HEK293T (cell line): ENCODE results near the gene LMX1B.

Source experiments
- CTCF ChIA-PET: fragments of 350-600 bp; formaldehyde crosslinking; extraction: SDS; loops from one replicate; lab custom pipeline; 2021; ENCODE audit warnings: antibody characterized with exemption, inconsistent platforms; lab: Yijun Ruan, JAX
- POLR2A ChIA-PET: fragments of 350-600 bp; formaldehyde crosslinking; extraction: SDS; loops from one replicate; lab custom pipeline; 2020; ENCODE audit warnings: antibody characterized with exemption, inconsistent platforms; lab: Yijun Ruan, JAX
- DNase-seq: peaks from one replicate; pipeline ENCODE4 v3.0.0; 2012; ENCODE audit warnings: mixed read lengths; ENCODE audit errors: extremely low spot score
- ARNT ChIP-seq: fragments of 450-650 bp; IDR thresholded peaks from 2 replicates; pipeline ENCODE4 v1.6.1; 2017; ENCODE audit warnings: mild to moderate bottlenecking
- BHLHE40 ChIP-seq: fragments of 450-650 bp; IDR thresholded peaks from 2 replicates; pipeline ENCODE4 v1.6.1; 2016; ENCODE audit warnings: mild to moderate bottlenecking, moderate library complexity, borderline replicate concordance
- CTBP1 ChIP-seq: fragments of 450-650 bp; IDR thresholded peaks from 2 replicates; pipeline ENCODE4 v1.6.1; 2016; ENCODE audit warnings: borderline replicate concordance
- ELF4 ChIP-seq: fragments of 450-650 bp; IDR thresholded peaks from 2 replicates; pipeline ENCODE4 v1.6.1; 2017; ENCODE audit warnings: antibody characterized with exemption
- FOXA1 ChIP-seq: fragments of 450-650 bp; IDR thresholded peaks from 2 replicates; pipeline ENCODE4 v1.6.1; 2016; ENCODE audit warnings: mild to moderate bottlenecking
- FOXK2 ChIP-seq: fragments of 450-650 bp; IDR thresholded peaks from 2 replicates; pipeline ENCODE4 v1.6.1; 2016; ENCODE audit warnings: mild to moderate bottlenecking
- FOXM1 ChIP-seq: fragments of 450-650 bp; IDR thresholded peaks from 2 replicates; pipeline ENCODE4 v1.6.1; 2017; ENCODE audit warnings: mild to moderate bottlenecking, borderline replicate concordance
- HDGF ChIP-seq: fragments of 450-650 bp; IDR thresholded peaks from 2 replicates; pipeline ENCODE4 v1.6.1; 2017; ENCODE audit warnings: antibody characterized with exemption, borderline replicate concordance
- L3MBTL2 ChIP-seq: fragments of 450-650 bp; conservative IDR thresholded peaks from 2 replicates; pipeline ENCODE4 v1.6.1; 2016; ENCODE audit warnings: mild to moderate bottlenecking
- LEF1 ChIP-seq: fragments of 450-650 bp; IDR thresholded peaks from 2 replicates; pipeline ENCODE4 v1.6.1; 2017; ENCODE audit warnings: mild to moderate bottlenecking, borderline replicate concordance
- NFRKB ChIP-seq: fragments of 450-650 bp; IDR thresholded peaks from 2 replicates; pipeline ENCODE4 v1.6.1; 2016; ENCODE audit warnings: mild to moderate bottlenecking, moderate library complexity
- PKNOX1 ChIP-seq: fragments of 450-650 bp; IDR thresholded peaks from 2 replicates; pipeline ENCODE4 v1.6.1; 2016
- SP1 ChIP-seq: fragments of 450-650 bp; IDR thresholded peaks from 2 replicates; pipeline ENCODE4 v1.6.1; 2017
- SUZ12 ChIP-seq: fragments of 450-650 bp; IDR thresholded peaks from 2 replicates; pipeline ENCODE4 v1.6.1; 2016; ENCODE audit warnings: mild to moderate bottlenecking
- TARDBP ChIP-seq: fragments of 450-650 bp; IDR thresholded peaks from 2 replicates; pipeline ENCODE4 v1.6.1; 2016
- ZNF384 ChIP-seq: fragments of 450-650 bp; IDR thresholded peaks from 2 replicates; pipeline ENCODE4 v1.6.1; 2016

Gene LMX1B

GRCh38 chr9:126671381-126671831 lies 57.7 kb downstream of the LMX1B start:
- DNase-seq = no peak
- TF ChIP-seq HDGF (no peak), BHLHE40 (no peak), NFRKB (no peak), LEF1 (no peak)
- CTCF ChIA-PET = interaction anchor here (0.6 to 1.1 kb wide), 3 partner anchors 19 to 33 kb away, joined by 3 read pairs; no protein-coding TSS in a partner anchor
- POLR2A ChIA-PET = no interaction called here

GRCh38 chr9:126671983-126672382 lies 58.3 kb downstream of the LMX1B start:
- no peak for TF ChIP-seq FOXM1
- no peak for TF ChIP-seq ZNF384
- no peak for TF ChIP-seq ELF4
- no peak for TF ChIP-seq NFRKB
- no peak for DNase-seq
- ChIA-PET CTCF (no interaction called here), POLR2A (no interaction called here)

- TF ChIP-seq SUZ12 = no peak
- no peak for TF ChIP-seq CTBP1
- no peak for TF ChIP-seq FOXK2
- TF ChIP-seq HDGF = no peak
- no peak for TF ChIP-seq NFRKB
- TF ChIP-seq ZNF384 = no peak
- TF ChIP-seq FOXM1 = no peak
- TF ChIP-seq BHLHE40 = no peak
- no peak for TF ChIP-seq FOXA1
- TF ChIP-seq LEF1 = no peak
- no peak for TF ChIP-seq SP1
- TF ChIP-seq ELF4 = no peak
- TF ChIP-seq ARNT = no peak
- TF ChIP-seq PKNOX1 = no peak
- ChIA-PET CTCF (interaction anchor here (2.0 kb wide), 1 partner anchor 32 kb away, joined by 4 read pairs; no protein-coding TSS in a partner anchor), POLR2A (interaction anchor here (1.1 kb wide), 1 partner anchor 69 kb away, joined by 3 read pairs; no protein-coding TSS in a partner anchor)
- no peak for DNase-seq
Measured at GRCh38 chr9:126672634-126673284, 59.0 kb downstream of the LMX1B start.

- no peak for TF ChIP-seq SUZ12
- no peak for TF ChIP-seq SP1
- no peak for TF ChIP-seq FOXM1
- no peak for TF ChIP-seq NFRKB
- TF ChIP-seq FOXA1 = no peak
- no peak for TF ChIP-seq FOXK2
- no peak for TF ChIP-seq L3MBTL2
- no peak for DNase-seq
- CTCF ChIA-PET = interaction anchor here (0.6 to 2.0 kb wide), 3 partner anchors 20 to 31 kb away, joined by 3 to 4 read pairs (median 3); no protein-coding TSS in a partner anchor
- POLR2A ChIA-PET = no interaction called here
Measured at GRCh38 chr9:126673689-126674364, 60.1 kb downstream of the LMX1B start.

- DNase-seq = no peak
- TF ChIP-seq LEF1 (no peak), HDGF (no peak), CTBP1 (no peak), ZNF384 (no peak), PKNOX1 (no peak), SP1 (no peak), FOXK2 (no peak), NFRKB (no peak), FOXA1 (no peak), L3MBTL2 (no peak), BHLHE40 (no peak), SUZ12 (no peak), ARNT (no peak), TARDBP (no peak), FOXM1 (no peak), ELF4 (no peak)
- CTCF ChIA-PET = interaction anchor here (0.6 to 2.0 kb wide), 3 partner anchors 20 to 31 kb away, joined by 3 to 4 read pairs (median 3); no protein-coding TSS in a partner anchor
- POLR2A ChIA-PET = no interaction called here
Measured at GRCh38 chr9:126674365-126675146, 60.8 kb downstream of the LMX1B start.

GRCh38 chr9:126675147-126675467 lies 61.4 kb downstream of the LMX1B start:
- DNase-seq = no peak
- TF ChIP-seq ELF4 (no peak), NFRKB (no peak), FOXA1 (no peak), SUZ12 (no peak), BHLHE40 (no peak), ZNF384 (no peak), CTBP1 (no peak), TARDBP (no peak), FOXM1 (no peak), HDGF (no peak), ARNT (no peak), SP1 (no peak), PKNOX1 (no peak), FOXK2 (no peak), LEF1 (no peak), L3MBTL2 (no peak)
- ChIA-PET CTCF (no interaction called here), POLR2A (no interaction called here)
